ENCODE results near the gene RPL22.

GRCh38 chr1:6137758-6138157 is 61.6 kb downstream of the RPL22 start:
- TF ChIP-seq EZH2 (IDR thresholded peaks at IDR 0.05; ENCODE audit: insufficient read depth, low read length), result no peak
- no peak for TF ChIP-seq CTCF (IDR thresholded peaks at IDR 0.05; ENCODE audit: insufficient read depth, low read depth, low read length)
